Fibroblast of lung (primary cell): ENCODE results near the gene KCNK7. TPM values are rescaled to one million over a fixed set of nuclear protein-coding genes. Genes with fewer than 3 reads are reported as not detected.

ENCODE experiments used
- DNase-seq, 2 donors: peaks; one replicate each; pipeline versions ENCODE4 v3.0.0 to v3.0.0-alpha.2; 2010; ENCODE audit warnings: low read depth in 2 of 2
- H2AFZ ChIP-seq: 2 replicates; pipeline ENCODE4 v1.5.1; 2012; ENCODE audit warnings: low read length, control low read depth, inconsistent platforms
- H3K27ac ChIP-seq: 2 replicates; pipeline ENCODE4 v1.5.1; 2011; ENCODE audit warnings: low read length, control low read depth; ENCODE audit not compliant: insufficient read depth
- H3K27me3 ChIP-seq: 2 replicates; pipeline ENCODE4 v1.5.1; 2011; ENCODE audit warnings: mild to moderate bottlenecking, low read length; ENCODE audit not compliant: control insufficient read depth, insufficient read depth
- H3K36me3 ChIP-seq: 2 replicates; pipeline ENCODE4 v1.5.1; 2011; ENCODE audit warnings: low read length; ENCODE audit not compliant: control insufficient read depth, insufficient read depth
- H3K4me1 ChIP-seq: 2 replicates; pipeline ENCODE4 v1.5.1; 2011; ENCODE audit warnings: low read length; ENCODE audit not compliant: control insufficient read depth, insufficient read depth; ENCODE audit errors: extremely low read depth
- H3K4me2 ChIP-seq: 2 replicates; pipeline ENCODE4 v1.5.1; 2011; ENCODE audit warnings: low read length, control low read depth; ENCODE audit not compliant: insufficient read depth; ENCODE audit errors: extremely low read depth
- H3K4me3 ChIP-seq, 4 experiments: fragments of 200-600 bp in 1 of 4; sonication (generic) in 1 of 4; replicated peaks in 1 of 4; 2 replicates each; pipeline ENCODE4 v1.5.1; 2011 to 2016; ENCODE audit warnings: low read length in 4 of 4, low read depth in 3 of 4, mild to moderate bottlenecking in 3 of 4, control low read depth in 2 of 4, inconsistent platforms in 1 of 4, mixed read lengths in 1 of 4; ENCODE audit not compliant: insufficient read depth in 1 of 4; ENCODE audit errors: control extremely low read depth in 1 of 4
- H3K79me2 ChIP-seq: 2 replicates; pipeline ENCODE4 v1.5.1; 2012; ENCODE audit warnings: mild to moderate bottlenecking, low read length, inconsistent platforms; ENCODE audit not compliant: control insufficient read depth, insufficient read depth
- H3K9ac ChIP-seq: 2 replicates; pipeline ENCODE4 v1.5.1; 2011; ENCODE audit warnings: mild to moderate bottlenecking, low read length, control low read depth; ENCODE audit not compliant: insufficient read depth
- H3K9me3 ChIP-seq: 2 replicates; pipeline ENCODE4 v1.5.1; 2012; ENCODE audit warnings: low read depth, low read length; ENCODE audit not compliant: control insufficient read depth, insufficient read depth
- H4K20me1 ChIP-seq: 2 replicates; pipeline ENCODE4 v1.5.1; 2011; ENCODE audit warnings: low read length; ENCODE audit not compliant: control insufficient read depth, insufficient read depth; ENCODE audit errors: extremely low read depth
- EZH2 ChIP-seq: IDR thresholded peaks from 2 replicates; pipeline ENCODE4 v1.5.1; 2012; ENCODE audit warnings: low read length, control low read depth, mild to moderate bottlenecking; ENCODE audit errors: missing control alignments
- polyA plus RNA-seq, 2 donors: library from polyadenylated mRNA; depleted of rRNA in 1 of 2; stranded (reverse) in 1 of 2; unstranded in 1 of 2; fragments of >200 nt; gene quantifications; 2 replicates each; pipeline ENCODE4 v1.2.1, GENCODE V29; 2011 to 2012; ENCODE audit warnings: missing spikeins in 1 of 2
- total RNA-seq: library from RNA; depleted of rRNA; stranded (reverse); fragments of >200 nt; gene quantifications from 2 replicates; pipeline ENCODE4 v1.2.1, GENCODE V29; 2014
- TF ChIP-seq, protein P1 (sequence below), 2 donors: IDR thresholded peaks in 1 of 2; conservative IDR thresholded peaks in 1 of 2; 1 replicate in 1 of 2; 2 replicates in 1 of 2; pipeline ENCODE4 v1.5.1; 2011 to 2012; ENCODE audit warnings: low read length in 2 of 2, control low read depth in 1 of 2, inconsistent platforms in 1 of 2, low read depth in 1 of 2, mild to moderate bottlenecking in 1 of 2

KCNK7 gene
- total and polyA plus RNA-seq, 2 donors (not counting 1 experiment from before 2014, with no cell fraction given): not detected

DNA sequence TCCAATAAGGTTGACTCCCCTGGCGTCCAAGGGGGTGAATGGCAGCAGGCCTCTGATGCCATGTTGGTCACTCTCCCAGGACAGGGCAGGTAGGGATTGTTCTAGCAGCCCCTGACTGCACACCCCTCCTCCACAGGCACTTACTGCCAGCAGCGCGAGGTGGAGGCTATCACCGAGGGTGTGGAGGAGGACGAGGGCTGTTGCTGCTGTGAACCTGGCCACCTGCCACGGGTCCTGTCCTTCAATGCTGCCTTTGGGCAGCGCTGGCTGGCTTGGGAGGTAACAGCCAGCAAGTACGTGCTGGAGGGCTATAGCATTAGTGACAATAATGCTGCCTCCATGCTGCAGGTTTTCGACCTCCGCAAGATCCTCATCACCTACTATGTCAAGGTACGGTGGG, 34.6 kb upstream of the KCNK7 start:
- H3K36me3 ChIP-seq: peaks cover 51% of the 10 kb centered on the region
- no peak for DNase-seq
- no peaks in the 10 kb centered on the region for H3K4me1 ChIP-seq
- H3K9ac ChIP-seq: no peak overlapping the region
- no peaks in the 10 kb centered on the region for H3K27me3 ChIP-seq
- no peak overlapping the region for H3K27ac ChIP-seq
- no peaks in the 10 kb centered on the region for H3K79me2 ChIP-seq
- no peaks in the 10 kb centered on the region for H4K20me1 ChIP-seq
- TF ChIP-seq, protein P1, sequence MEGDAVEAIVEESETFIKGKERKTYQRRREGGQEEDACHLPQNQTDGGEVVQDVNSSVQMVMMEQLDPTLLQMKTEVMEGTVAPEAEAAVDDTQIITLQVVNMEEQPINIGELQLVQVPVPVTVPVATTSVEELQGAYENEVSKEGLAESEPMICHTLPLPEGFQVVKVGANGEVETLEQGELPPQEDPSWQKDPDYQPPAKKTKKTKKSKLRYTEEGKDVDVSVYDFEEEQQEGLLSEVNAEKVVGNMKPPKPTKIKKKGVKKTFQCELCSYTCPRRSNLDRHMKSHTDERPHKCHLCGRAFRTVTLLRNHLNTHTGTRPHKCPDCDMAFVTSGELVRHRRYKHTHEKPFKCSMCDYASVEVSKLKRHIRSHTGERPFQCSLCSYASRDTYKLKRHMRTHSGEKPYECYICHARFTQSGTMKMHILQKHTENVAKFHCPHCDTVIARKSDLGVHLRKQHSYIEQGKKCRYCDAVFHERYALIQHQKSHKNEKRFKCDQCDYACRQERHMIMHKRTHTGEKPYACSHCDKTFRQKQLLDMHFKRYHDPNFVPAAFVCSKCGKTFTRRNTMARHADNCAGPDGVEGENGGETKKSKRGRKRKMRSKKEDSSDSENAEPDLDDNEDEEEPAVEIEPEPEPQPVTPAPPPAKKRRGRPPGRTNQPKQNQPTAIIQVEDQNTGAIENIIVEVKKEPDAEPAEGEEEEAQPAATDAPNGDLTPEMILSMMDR (conservative IDR thresholded peaks at IDR 0.05 in 1 of 2, IDR thresholded peaks at IDR 0.05 in 1 of 2; ENCODE audit: low read depth in 1 of 2, low read length in 2 of 2): no peak
- TF ChIP-seq EZH2: no peak
- no peak overlapping the region for H3K4me2 ChIP-seq
- H3K9me3 ChIP-seq: no peaks in the 10 kb centered on the region
- H3K4me3 ChIP-seq: no peak overlapping the region
- no peak overlapping the region for H2AFZ ChIP-seq

DNA sequence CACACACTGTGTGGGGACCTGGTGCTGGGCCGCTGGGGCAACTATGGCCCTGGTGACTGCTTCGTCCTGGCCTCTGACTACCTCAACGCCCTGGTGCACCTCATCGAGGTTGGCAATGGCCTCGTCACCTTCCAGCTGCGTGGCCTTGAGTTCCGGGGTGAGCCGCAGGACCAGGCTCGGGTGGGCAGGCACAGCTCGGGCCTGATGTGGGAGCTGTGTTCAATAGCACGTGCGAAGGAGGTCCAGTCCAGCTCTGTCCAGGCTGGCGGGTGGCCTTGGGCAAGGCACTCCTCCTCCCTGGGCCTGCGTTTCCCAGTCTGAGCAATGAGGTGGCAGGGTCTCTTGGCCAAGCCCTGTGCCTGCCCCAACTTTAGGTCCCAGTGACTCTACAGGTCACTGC, 34.0 kb upstream of the KCNK7 start:
- Histone ChIP-seq H3K4me2 (no peak overlapping the region), H3K79me2 (no peaks in the 10 kb centered on the region), H3K4me1 (no peaks in the 10 kb centered on the region), H3K4me3 (no peak overlapping the region), H4K20me1 (no peaks in the 10 kb centered on the region), H3K27ac (no peak overlapping the region), H3K27me3 (no peaks in the 10 kb centered on the region), H3K36me3 (peaks cover 45% of the 10 kb centered on the region), H3K9ac (no peak overlapping the region), H2AFZ (no peak overlapping the region), H3K9me3 (no peaks in the 10 kb centered on the region)
- DNase-seq: no peak
- TF ChIP-seq, protein P1 (conservative IDR thresholded peaks at IDR 0.05 in 1 of 2, IDR thresholded peaks at IDR 0.05 in 1 of 2; ENCODE audit: low read depth in 1 of 2, low read length in 2 of 2): no peak
- no peak for TF ChIP-seq EZH2

DNA sequence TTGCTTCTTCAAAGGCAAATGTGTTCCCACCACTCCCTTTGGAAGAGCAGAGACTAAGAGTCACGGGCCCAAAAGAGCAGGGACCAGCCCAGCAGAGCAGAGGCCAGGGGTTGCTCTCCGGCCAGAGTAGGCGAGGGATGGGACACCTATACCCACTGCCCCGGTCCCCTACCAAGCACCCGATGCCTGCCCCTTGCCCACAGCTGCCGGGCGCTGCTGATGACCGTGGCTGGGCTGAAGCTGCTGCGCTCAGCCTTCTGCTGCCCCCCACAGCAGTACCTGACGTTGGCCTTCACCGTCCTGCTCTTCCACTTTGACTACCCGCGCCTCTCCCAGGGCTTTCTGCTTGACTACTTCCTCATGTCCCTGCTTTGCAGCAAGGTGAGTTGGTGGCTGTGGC, 31.6 kb upstream of the KCNK7 start:
- Histone ChIP-seq H3K27ac (no peak overlapping the region), H3K4me3 (no peak overlapping the region), H3K36me3 (peaks cover 33% of the 10 kb centered on the region), H3K79me2 (no peaks in the 10 kb centered on the region), H3K4me2 (no peak overlapping the region), H3K9ac (no peak overlapping the region), H4K20me1 (no peaks in the 10 kb centered on the region), H3K27me3 (no peaks in the 10 kb centered on the region), H3K4me1 (no peaks in the 10 kb centered on the region), H2AFZ (no peak overlapping the region), H3K9me3 (no peaks in the 10 kb centered on the region)
- DNase-seq: no peak
- no peak for TF ChIP-seq EZH2
- TF ChIP-seq, protein P1 (conservative IDR thresholded peaks at IDR 0.05 in 1 of 2, IDR thresholded peaks at IDR 0.05 in 1 of 2; ENCODE audit: low read depth in 1 of 2, low read length in 2 of 2): no peak
